MCF 10A (cell line): Measurements from ENCODE around the gene TRPC1. TPM values are rescaled to one million over a fixed set of nuclear protein-coding genes. Genes with fewer than 3 reads are reported as not detected.

Source experiments
- BruUV-seq: library from RNA; stranded (reverse); fragments of 400-500 nt; replicated peaks from 2 replicates; lab custom pipeline; 2021; lab: Mats Ljungman, UMichigan
- CTCF ChIA-PET: fragments of 300-600 bp; sonication (Branson Sonifier 250); formaldehyde crosslinking; extraction: SDS; loops from one replicate; lab custom pipeline; 2021; ENCODE audit warnings: antibody characterized with exemption, inconsistent platforms; lab: Yijun Ruan, JAX
- POLR2A ChIA-PET: fragments of 300-600, 350-650 bp; sonication (Branson Sonifier 250); formaldehyde crosslinking; extraction: SDS; loops from one replicate; lab custom pipeline; 2020; ENCODE audit warnings: antibody characterized with exemption, inconsistent platforms; lab: Yijun Ruan, JAX
- DNase-seq: peaks from one replicate; pipeline ENCODE4 v3.0.0-alpha.2; 2018; ENCODE audit not compliant: unreplicated experiment
- H3K27ac Mint-ChIP-seq: one replicate; pipeline ENCODE4 v1.8.0; 2022; ENCODE audit warnings: mild to moderate bottlenecking, low read depth, mixed read lengths; ENCODE audit not compliant: unreplicated experiment
- H3K27me3 Mint-ChIP-seq: one replicate; pipeline ENCODE4 v1.8.0; 2022; ENCODE audit warnings: mixed read lengths; ENCODE audit not compliant: insufficient read depth, unreplicated experiment
- H3K36me3 Mint-ChIP-seq: one replicate; pipeline ENCODE4 v1.8.0; 2022; ENCODE audit warnings: mild to moderate bottlenecking, moderate library complexity, mixed read lengths; ENCODE audit not compliant: insufficient read depth, unreplicated experiment
- H3K4me1 Mint-ChIP-seq: one replicate; pipeline ENCODE4 v1.8.0; 2022; ENCODE audit warnings: mixed read lengths; ENCODE audit not compliant: insufficient read depth, unreplicated experiment
- H3K4me3 Mint-ChIP-seq: one replicate; pipeline ENCODE4 v1.8.0; 2022; ENCODE audit warnings: mild to moderate bottlenecking, moderate library complexity, mixed read lengths; ENCODE audit not compliant: unreplicated experiment
- H3K9me3 Mint-ChIP-seq: one replicate; pipeline ENCODE4 v1.8.0; 2022; ENCODE audit warnings: mixed read lengths; ENCODE audit not compliant: unreplicated experiment
- CTCF ChIP-seq: fragments of 200-600 bp; IDR thresholded peaks from one replicate; pipeline ENCODE4 v1.8.0; 2022; ENCODE audit warnings: antibody characterized with exemption, mild to moderate bottlenecking; ENCODE audit not compliant: unreplicated experiment
- intact Hi-C: fragments of 100-400 bp; cut with micrococcal nuclease; formaldehyde crosslinking; loops from 2 replicates; pipeline ENCODE4 v1.14.1; 2022
- total RNA-seq: library from RNA; stranded (reverse); gene quantifications from 2 replicates; pipeline ENCODE4 v1.2.3, GENCODE V29; 2022

Gene TRPC1
- total RNA-seq, 1 experiment from 2014 or later = 9.2 TPM

GRCh38 chr3:142817356-142817755, 93.5 kb downstream of the TRPC1 start:
- POLR2A ChIA-PET = no interaction called here
- TF ChIP-seq CTCF = no peak
- no peak for DNase-seq
- H3K4me1 Mint-ChIP-seq = no peaks in the 10 kb centered on the region
- no peaks in the 10 kb centered on the region for H3K9me3 Mint-ChIP-seq
- H3K27me3 Mint-ChIP-seq = no peaks in the 10 kb centered on the region
- H3K36me3 Mint-ChIP-seq = no peaks in the 10 kb centered on the region
- H3K27ac Mint-ChIP-seq = no peak overlapping the region
- CTCF ChIA-PET = interaction anchor here (0.6 to 5.2 kb wide), 4 partner anchors 12 to 177 kb away, joined by 4 to 37 read pairs (median 5); no protein-coding TSS in a partner anchor
- intact Hi-C loops = no loop called here
- no TSS peak for BruUV-seq
- H3K4me3 Mint-ChIP-seq = no peak overlapping the region

GRCh38 chr3:142817897-142818296, 94.1 kb downstream of the TRPC1 start:
- Mint-ChIP-seq H3K4me3 (no peak overlapping the region), H3K36me3 (no peaks in the 10 kb centered on the region), H3K27ac (no peak overlapping the region), H3K9me3 (no peaks in the 10 kb centered on the region), H3K4me1 (no peaks in the 10 kb centered on the region), H3K27me3 (no peaks in the 10 kb centered on the region)
- intact Hi-C loops = no loop called here
- no TSS peak for BruUV-seq
- POLR2A ChIA-PET = interaction anchor here (0.9 kb wide), 1 partner anchor 183 kb away, joined by 3 read pairs; no protein-coding TSS in a partner anchor
- CTCF ChIA-PET = interaction anchor here (1.0 to 5.2 kb wide), 4 partner anchors 10 to 177 kb away, joined by 3 to 37 read pairs (median 5); no protein-coding TSS in a partner anchor
- DNase-seq = no peak
- no peak for TF ChIP-seq CTCF

GRCh38 chr3:142818651-142819050, 94.8 kb downstream of the TRPC1 start:
- POLR2A ChIA-PET = interaction anchor here (0.9 kb wide), 1 partner anchor 182 kb away, joined by 3 read pairs; no protein-coding TSS in a partner anchor
- Mint-ChIP-seq H3K9me3 (no peaks in the 10 kb centered on the region), H3K27ac (no peak overlapping the region), H3K27me3 (no peaks in the 10 kb centered on the region), H3K36me3 (no peaks in the 10 kb centered on the region), H3K4me1 (no peaks in the 10 kb centered on the region), H3K4me3 (no peak overlapping the region)
- intact Hi-C loops = no loop called here
- BruUV-seq = no TSS peak
- no peak for TF ChIP-seq CTCF
- DNase-seq = no peak
- CTCF ChIA-PET = interaction anchor here (0.7 to 5.2 kb wide), 6 partner anchors 11 to 231 kb away, joined by 3 to 37 read pairs (median 4); no protein-coding TSS in a partner anchor

GRCh38 chr3:142819179-142819578, 95.3 kb downstream of the TRPC1 start:
- no TSS peak for BruUV-seq
- no peaks in the 10 kb centered on the region for H3K36me3 Mint-ChIP-seq
- H3K27ac Mint-ChIP-seq = no peak overlapping the region
- intact Hi-C loops = no loop called here
- H3K9me3 Mint-ChIP-seq = no peaks in the 10 kb centered on the region
- no peak for DNase-seq
- no peaks in the 10 kb centered on the region for H3K4me1 Mint-ChIP-seq
- no peak for TF ChIP-seq CTCF
- CTCF ChIA-PET = interaction anchor here (0.9 to 5.2 kb wide), 5 partner anchors 10 to 206 kb away, joined by 3 to 37 read pairs (median 3); no protein-coding TSS in a partner anchor
- H3K4me3 Mint-ChIP-seq = no peak overlapping the region
- no peaks in the 10 kb centered on the region for H3K27me3 Mint-ChIP-seq
- POLR2A ChIA-PET = no interaction called here
